A673 (cell line): ENCODE results near the gene ACRBP. TPM values are rescaled to one million over a fixed set of nuclear protein-coding genes. Genes with fewer than 3 reads are reported as not detected.

ENCODE experiments used
- Bru-seq: library from RNA; stranded (reverse); fragments of 400-500 nt; gene quantifications from one replicate; lab custom pipeline; 2021; lab: Mats Ljungman, UMichigan
- BruChase-seq, 2 experiments: library from RNA; stranded (reverse); fragments of 400-500 nt; gene quantifications; one replicate each; lab custom pipeline; 2021; lab: Mats Ljungman, UMichigan
- BruUV-seq: library from RNA; stranded (reverse); fragments of 400-500 nt; replicated peaks from 2 replicates; lab custom pipeline; 2021; lab: Mats Ljungman, UMichigan
- CTCF ChIA-PET: fragments of 300-600 bp; sonication (Branson Sonifier 250); formaldehyde crosslinking; loops from one replicate; lab custom pipeline; 2022; ENCODE audit warnings: antibody characterized with exemption; lab: Charles Lee
- POLR2A ChIA-PET: fragments of 300-600 bp; sonication (Branson Sonifier 250); formaldehyde crosslinking; loops from one replicate; lab custom pipeline; 2022; ENCODE audit warnings: antibody characterized with exemption; ENCODE audit not compliant: low non-redundant PET; lab: Charles Lee
- DNase-seq: peaks from one replicate; pipeline ENCODE4 v3.0.0-alpha.2; 2015; ENCODE audit warnings: low spot score
- H3K27ac ChIP-seq: fragments of 200-600 bp; sonication (generic); 2 replicates; pipeline ENCODE4 v1.5.1; 2016; ENCODE audit warnings: mixed run types, low read depth, mild to moderate bottlenecking, mixed read lengths, antibody characterized with exemption, low read length; ENCODE audit not compliant: poor library complexity, severe bottlenecking
- H3K27me3 ChIP-seq: fragments of 200-600 bp; sonication (generic); replicated peaks from 2 replicates; pipeline ENCODE4 v1.6.1; 2017; ENCODE audit warnings: mixed run types, low read depth, mild to moderate bottlenecking, mixed read lengths, antibody characterized with exemption, low read length; ENCODE audit not compliant: insufficient read depth, poor library complexity
- H3K36me3 ChIP-seq: fragments of 200-600 bp; sonication (generic); 2 replicates; pipeline ENCODE4 v1.6.1; 2016; ENCODE audit warnings: mixed run types, mild to moderate bottlenecking, mixed read lengths, antibody characterized with exemption, low read length; ENCODE audit not compliant: insufficient read depth, poor library complexity, severe bottlenecking
- H3K4me1 ChIP-seq: fragments of 200-600 bp; sonication (generic); 2 replicates; pipeline ENCODE4 v1.6.1; 2017; ENCODE audit warnings: mixed run types, mild to moderate bottlenecking, mixed read lengths, antibody characterized with exemption, low read length; ENCODE audit not compliant: insufficient read depth, poor library complexity, severe bottlenecking
- H3K4me3 ChIP-seq: fragments of 200-600 bp; sonication (generic); 2 replicates; pipeline ENCODE4 v1.5.1; 2016; ENCODE audit warnings: low read depth, mixed run types, mild to moderate bottlenecking, mixed read lengths, low read length; ENCODE audit not compliant: poor library complexity, severe bottlenecking
- H3K9me3 ChIP-seq: fragments of 200-600 bp; sonication (generic); 2 replicates; pipeline ENCODE4 v1.6.1; 2016; ENCODE audit warnings: mixed run types, low read depth, mild to moderate bottlenecking, mixed read lengths, antibody characterized with exemption, low read length; ENCODE audit not compliant: poor library complexity, severe bottlenecking
- CTCF ChIP-seq: fragments of 300-800, 200-600 bp; sonication (generic); conservative IDR thresholded peaks from 2 replicates; pipeline ENCODE4 v1.5.1; 2017; ENCODE audit warnings: low read depth, mild to moderate bottlenecking, antibody characterized with exemption, low read length, moderate library complexity, mixed read lengths
- EZH2 ChIP-seq: fragments of 200-600 bp; sonication (generic); IDR thresholded peaks from 2 replicates; pipeline ENCODE4 v1.6.1; 2017; ENCODE audit warnings: borderline replicate concordance, low read depth, mild to moderate bottlenecking, mixed read lengths, antibody characterized with exemption, low read length; ENCODE audit not compliant: poor library complexity, severe bottlenecking
- intact Hi-C: fragments of 100-400 bp; cut with micrococcal nuclease; formaldehyde crosslinking; loops from one replicate; pipeline ENCODE4 v1.10.0; 2022; ENCODE audit not compliant: unreplicated experiment
- long read RNA-seq: library from polyadenylated mRNA; stranded (forward); transcript quantifications from one replicate; pipeline ENCODE4 v2.0.0, GENCODE V29; 2022
- total RNA-seq: library from RNA; stranded (reverse); gene quantifications from 2 replicates; pipeline ENCODE4 v1.2.3, GENCODE V29; 2021

ACRBP gene
- total RNA-seq (3.0 and 3.6 TPM in 2 replicates), Bru-seq, nascent RNA (percentile 35 among the genes with signal in this experiment), BruChase-seq, experiment 1, labeled RNA remaining after a 2-hour chase (percentile 34 among the genes with signal in this experiment), BruChase-seq, experiment 2, labeled RNA remaining after a 6-hour chase (percentile 41 among the genes with signal in this experiment)
- long read RNA-seq, partial matches to known transcripts = 1 of 4 reads
- long read RNA-seq, other reads (novel, unspliced or antisense) = 1 of 4 reads

DNA sequence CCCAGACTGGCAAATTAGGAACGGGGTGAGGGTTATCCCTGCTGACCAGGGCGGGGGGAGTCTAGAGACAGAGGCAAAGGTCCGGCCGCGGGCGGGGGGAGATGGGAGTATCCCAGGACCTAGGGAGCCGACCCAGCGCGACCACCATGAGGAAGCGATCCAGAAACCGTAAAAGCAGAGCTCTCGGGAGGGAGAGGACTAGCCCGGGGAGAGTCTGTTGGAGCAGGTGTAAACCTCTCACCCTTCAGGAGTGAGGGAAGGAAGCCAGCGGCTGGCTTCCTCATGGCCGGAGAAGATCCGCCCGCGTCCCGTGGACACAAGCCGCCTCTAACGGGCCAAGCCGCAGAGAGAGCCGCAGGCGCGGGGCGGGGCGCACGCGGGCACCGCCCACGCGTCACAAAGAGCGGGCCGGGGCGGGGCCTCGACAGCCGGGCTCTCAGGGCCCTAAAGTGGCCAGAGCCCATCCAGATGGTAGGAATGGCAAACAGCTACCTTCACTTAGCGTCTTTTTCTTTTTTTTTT lies at the start of gene ACRBP:
ACRBP (minus strand) TSS at position 350 of the 522 bp plus-strand sequence; CDS start at position 284, 66 bp downstream.
- H3K27ac ChIP-seq = peak within 1 kb of the TSS; percentile 63
- peak within 1 kb of the TSS; percentile 51 for H3K4me3 ChIP-seq
- peak; percentile 82 for DNase-seq
- peaks cover 9% of the 10 kb centered on the region for H3K36me3 ChIP-seq
- H3K27me3 ChIP-seq = no peaks in the 10 kb centered on the region
- no peak for TF ChIP-seq CTCF
- CTCF ChIA-PET = no interaction called here
- POLR2A ChIA-PET = no interaction called here
- no TSS peak for BruUV-seq
- intact Hi-C loops = no loop called here
- H3K4me1 ChIP-seq = peaks cover 3% of the 10 kb centered on the region
- H3K9me3 ChIP-seq = no peaks in the 10 kb centered on the region

- POLR2A ChIA-PET = no interaction called here
- no TSS peak for BruUV-seq
Observed at GRCh38 chr12:6695313-6696045, 48.2 kb upstream of the ACRBP start.

GRCh38 chr12:6694701-6695100 lies 47.5 kb upstream of the ACRBP start:
- no peak overlapping the region for H3K27ac ChIP-seq
- ChIA-PET CTCF (no interaction called here), POLR2A (no interaction called here)
- H3K36me3 ChIP-seq = no peaks in the 10 kb centered on the region
- no TSS peak for BruUV-seq
- peaks cover 17% of the 10 kb centered on the region for H3K4me1 ChIP-seq
- no peak for DNase-seq
- H3K9me3 ChIP-seq = no peaks in the 10 kb centered on the region
- peaks cover 5% of the 10 kb centered on the region for H3K27me3 ChIP-seq
- intact Hi-C loops = loop anchor here (5.0 kb wide), 1 partner anchor 142 kb away; no protein-coding TSS in a partner anchor
- H3K4me3 ChIP-seq = no peak overlapping the region
- no peak for TF ChIP-seq CTCF
- no peak for TF ChIP-seq EZH2

More at GRCh38 chr12:6695313-6696045, 48.2 kb upstream of the ACRBP start:
- H3K27ac ChIP-seq = no peak overlapping the region
- DNase-seq = peak; percentile 53
- no peak overlapping the region for H3K4me3 ChIP-seq
- no peaks in the 10 kb centered on the region for H3K36me3 ChIP-seq
- H3K9me3 ChIP-seq = no peaks in the 10 kb centered on the region
- peaks cover 12% of the 10 kb centered on the region for H3K4me1 ChIP-seq
- CTCF ChIA-PET = no interaction called here
- TF ChIP-seq EZH2 (no peak), CTCF (no peak)
- intact Hi-C loops = loop anchor here (5.0 kb wide), 1 partner anchor 143 kb away; no protein-coding TSS in a partner anchor
- H3K27me3 ChIP-seq = peaks cover 11% of the 10 kb centered on the region
